ENCODE data around the gene CCL28.

GRCh38 chr5:43363445-43364152 is 48.6 kb downstream of the CCL28 start:
- TF ChIP-seq CTCF (IDR thresholded peaks at IDR 0.05; ENCODE audit: insufficient read depth, low read length, poor library complexity, severe bottlenecking), result no peak
- TF ChIP-seq EZH2phosphoT487 (conservative IDR thresholded peaks at IDR 0.05; ENCODE audit: low read length), result no peak
